Measurements from ENCODE around the gene ARHGAP1. TPM values are rescaled to one million over a fixed set of nuclear protein-coding genes. Genes with fewer than 3 reads are reported as not detected.

ARHGAP1 gene
- total and polyA plus RNA-seq, 9 donors = 14.9 to 49.8 (median 38.0) TPM

- Histone ChIP-seq H3K27ac (ENCODE audit: low read length) (no peak overlapping the region), H3K9me3 (replicated peaks; ENCODE audit: control insufficient read depth, low read depth, low read length) (no peaks in the 10 kb centered on the region), H3K36me3 (ENCODE audit: control insufficient read depth, insufficient read depth, low read length) (peaks cover 18% of the 10 kb centered on the region), H3K4me3 (ENCODE audit: low read length) (no peak overlapping the region), H3K27me3 (ENCODE audit: control insufficient read depth, insufficient read depth, low read length) (no peaks in the 10 kb centered on the region), H3K4me1 (ENCODE audit: control insufficient read depth, insufficient read depth, low read length) (no peaks in the 10 kb centered on the region)
- 90% methylated on average over 3 of the region's 11 CpGs for WGBS (ENCODE audit: insufficient coverage)
- no peak for DNase-seq
Observed at GRCh38 chr11:46737699-46738098, 37.3 kb upstream of the ARHGAP1 start.

- H3K27me3 ChIP-seq (ENCODE audit: control insufficient read depth, insufficient read depth, low read length) = no peaks in the 10 kb centered on the region
- peaks cover 7% of the 10 kb centered on the region for H3K36me3 ChIP-seq (ENCODE audit: control insufficient read depth, insufficient read depth, low read length)
- DNase-seq = no peak
- H3K27ac ChIP-seq (ENCODE audit: low read length) = no peak overlapping the region
- no peaks in the 10 kb centered on the region for H3K4me1 ChIP-seq (ENCODE audit: control insufficient read depth, insufficient read depth, low read length)
- 86% methylated on average over 2 of the region's 5 CpGs for WGBS (ENCODE audit: insufficient coverage)
- no peaks in the 10 kb centered on the region for H3K9me3 ChIP-seq (replicated peaks; ENCODE audit: control insufficient read depth, low read depth, low read length)
- no peak overlapping the region for H3K4me3 ChIP-seq (ENCODE audit: low read length)
Observed at GRCh38 chr11:46736615-46737014, 36.2 kb upstream of the ARHGAP1 start.

- no peak for DNase-seq
- WGBS (ENCODE audit: insufficient coverage) = 93% methylated on average over 2 of the region's 7 CpGs
- no peaks in the 10 kb centered on the region for H3K4me1 ChIP-seq (ENCODE audit: control insufficient read depth, insufficient read depth, low read length)
- no peaks in the 10 kb centered on the region for H3K9me3 ChIP-seq (replicated peaks; ENCODE audit: control insufficient read depth, low read depth, low read length)
- H3K27ac ChIP-seq (ENCODE audit: low read length) = no peak overlapping the region
- peaks cover 2% of the 10 kb centered on the region for H3K36me3 ChIP-seq (ENCODE audit: control insufficient read depth, insufficient read depth, low read length)
- no peaks in the 10 kb centered on the region for H3K27me3 ChIP-seq (ENCODE audit: control insufficient read depth, insufficient read depth, low read length)
- H3K4me3 ChIP-seq (ENCODE audit: low read length) = no peak overlapping the region
Observed at GRCh38 chr11:46736146-46736545, 35.7 kb upstream of the ARHGAP1 start.

- Histone ChIP-seq H3K4me3 (ENCODE audit: low read length) (no peak overlapping the region), H3K27ac (ENCODE audit: low read length) (no peak overlapping the region), H3K36me3 (ENCODE audit: control insufficient read depth, insufficient read depth, low read length) (no peaks in the 10 kb centered on the region), H3K4me1 (ENCODE audit: control insufficient read depth, insufficient read depth, low read length) (no peaks in the 10 kb centered on the region), H3K27me3 (ENCODE audit: control insufficient read depth, insufficient read depth, low read length) (no peaks in the 10 kb centered on the region), H3K9me3 (replicated peaks; ENCODE audit: control insufficient read depth, low read depth, low read length) (no peaks in the 10 kb centered on the region)
- DNase-seq = no peak
- WGBS (ENCODE audit: insufficient coverage) = no CpG with 5 or more reads among the region's 1 CpG
Observed at GRCh38 chr11:46733234-46733633, 32.8 kb upstream of the ARHGAP1 start.

GRCh38 chr11:46731545-46731944, 31.1 kb upstream of the ARHGAP1 start:
- Histone ChIP-seq H3K27ac (ENCODE audit: low read length) (no peak overlapping the region), H3K4me1 (ENCODE audit: control insufficient read depth, insufficient read depth, low read length) (no peaks in the 10 kb centered on the region), H3K9me3 (replicated peaks; ENCODE audit: control insufficient read depth, low read depth, low read length) (no peaks in the 10 kb centered on the region), H3K27me3 (ENCODE audit: control insufficient read depth, insufficient read depth, low read length) (no peaks in the 10 kb centered on the region), H3K4me3 (ENCODE audit: low read length) (no peak overlapping the region), H3K36me3 (ENCODE audit: control insufficient read depth, insufficient read depth, low read length) (no peaks in the 10 kb centered on the region)
- no peak for DNase-seq
- WGBS (ENCODE audit: insufficient coverage) = no CpG with 5 or more reads among the region's 4 CpGs

- Histone ChIP-seq H3K4me3 (ENCODE audit: low read length) (no peak overlapping the region), H3K27ac (ENCODE audit: low read length) (no peak overlapping the region), H3K9me3 (replicated peaks; ENCODE audit: control insufficient read depth, low read depth, low read length) (no peaks in the 10 kb centered on the region), H3K36me3 (ENCODE audit: control insufficient read depth, insufficient read depth, low read length) (no peaks in the 10 kb centered on the region), H3K4me1 (ENCODE audit: control insufficient read depth, insufficient read depth, low read length) (no peaks in the 10 kb centered on the region), H3K27me3 (ENCODE audit: control insufficient read depth, insufficient read depth, low read length) (no peaks in the 10 kb centered on the region)
- no peak for DNase-seq
- 79% methylated on average over 13 of the region's 24 CpGs for WGBS (ENCODE audit: insufficient coverage)
Observed at GRCh38 chr11:46729110-46730027, 28.9 kb upstream of the ARHGAP1 start.

- Histone ChIP-seq H3K27me3 (ENCODE audit: control insufficient read depth, insufficient read depth, low read length) (no peaks in the 10 kb centered on the region), H3K9me3 (replicated peaks; ENCODE audit: control insufficient read depth, low read depth, low read length) (no peaks in the 10 kb centered on the region), H3K4me3 (ENCODE audit: low read length) (no peak overlapping the region), H3K4me1 (ENCODE audit: control insufficient read depth, insufficient read depth, low read length) (no peaks in the 10 kb centered on the region), H3K36me3 (ENCODE audit: control insufficient read depth, insufficient read depth, low read length) (no peaks in the 10 kb centered on the region), H3K27ac (ENCODE audit: low read length) (no peak overlapping the region)
- no peak for DNase-seq
- 80% methylated on average over 6 of the region's 9 CpGs for WGBS (ENCODE audit: insufficient coverage)
Observed at GRCh38 chr11:46728659-46729040, 28.2 kb upstream of the ARHGAP1 start.

GRCh38 chr11:46727952-46728658, 27.7 kb upstream of the ARHGAP1 start:
- 83% methylated on average over 12 of the region's 17 CpGs for WGBS (ENCODE audit: insufficient coverage)
- DNase-seq = no peak
- no peak overlapping the region for H3K4me3 ChIP-seq (ENCODE audit: low read length)
- H3K4me1 ChIP-seq (ENCODE audit: control insufficient read depth, insufficient read depth, low read length) = no peaks in the 10 kb centered on the region
- H3K36me3 ChIP-seq (ENCODE audit: control insufficient read depth, insufficient read depth, low read length) = no peaks in the 10 kb centered on the region
- H3K27ac ChIP-seq (ENCODE audit: low read length) = no peak overlapping the region
- no peaks in the 10 kb centered on the region for H3K9me3 ChIP-seq (replicated peaks; ENCODE audit: control insufficient read depth, low read depth, low read length)
- no peaks in the 10 kb centered on the region for H3K27me3 ChIP-seq (ENCODE audit: control insufficient read depth, insufficient read depth, low read length)

- H3K36me3 ChIP-seq (ENCODE audit: control insufficient read depth, insufficient read depth, low read length) = no peaks in the 10 kb centered on the region
- H3K27me3 ChIP-seq (ENCODE audit: control insufficient read depth, insufficient read depth, low read length) = no peaks in the 10 kb centered on the region
- H3K4me1 ChIP-seq (ENCODE audit: control insufficient read depth, insufficient read depth, low read length) = no peaks in the 10 kb centered on the region
- no peak overlapping the region for H3K4me3 ChIP-seq (ENCODE audit: low read length)
- WGBS (ENCODE audit: insufficient coverage) = 88% methylated on average over 25 of the region's 26 CpGs
- H3K9me3 ChIP-seq (replicated peaks; ENCODE audit: control insufficient read depth, low read depth, low read length) = no peaks in the 10 kb centered on the region
- H3K27ac ChIP-seq (ENCODE audit: low read length) = no peak overlapping the region
- DNase-seq = no peak
Observed at GRCh38 chr11:46726206-46726862, 25.9 kb upstream of the ARHGAP1 start.

All from muscle of leg (tissue), 11 donors.